ENCODE data around the gene BCKDHB.

Gene BCKDHB

GRCh38 chr6:80227545-80228105, 121.2 kb downstream of the BCKDHB start:
- Histone ChIP-seq H3K4me3 (ENCODE audit: low read depth, low read length) (no peak overlapping the region), H3K4me1 (ENCODE audit: control insufficient read depth in 1 of 2, insufficient read depth in 2 of 2, low read length in 2 of 2) (no peaks in the 10 kb centered on the region)
- DNase-seq, result no peak

GRCh38 chr6:80233262-80233661, 126.8 kb downstream of the BCKDHB start:
- no peaks in the 10 kb centered on the region for H3K79me2 ChIP-seq (ENCODE audit: control insufficient read depth, insufficient read depth, low read length, poor library complexity)
- H3K9ac ChIP-seq (ENCODE audit: low read length), result no peak overlapping the region
- H3K14ac ChIP-seq (ENCODE audit: low read length), result no peak overlapping the region
- H2BK5ac ChIP-seq (ENCODE audit: low read depth, low read length, poor library complexity), result no peak overlapping the region
- no peaks in the 10 kb centered on the region for H3K9me3 ChIP-seq (ENCODE audit: insufficient read depth, low read depth, low read length)
- no peak overlapping the region for H4K91ac ChIP-seq (ENCODE audit: low read depth, low read length)
- WGBS (ENCODE audit: extremely low coverage, insufficient coverage, insufficient read length), result no CpG with 5 or more reads among the region's 1 CpG
- no peak overlapping the region for H2BK12ac ChIP-seq (ENCODE audit: low read length)
- H2AFZ ChIP-seq (ENCODE audit: insufficient read depth, low read length, poor library complexity), result no peak overlapping the region
- no peaks in the 10 kb centered on the region for H3K79me1 ChIP-seq (ENCODE audit: low read length)
- no peak overlapping the region for H4K8ac ChIP-seq (ENCODE audit: low read depth, low read length)
- no peak overlapping the region for H3K23ac ChIP-seq (ENCODE audit: low read length)
- H3K27ac ChIP-seq (ENCODE audit: low read depth, low read length), result no peak overlapping the region
- H3K4me3 ChIP-seq (ENCODE audit: low read depth, low read length), result no peak overlapping the region
- H2BK120ac ChIP-seq (ENCODE audit: insufficient read depth, low read length, poor library complexity), result no peak overlapping the region
- no peak overlapping the region for H3K4ac ChIP-seq (ENCODE audit: low read depth, low read length)
- no peaks in the 10 kb centered on the region for H3K4me1 ChIP-seq (ENCODE audit: control insufficient read depth in 1 of 2, insufficient read depth in 2 of 2, low read length in 2 of 2)
- H3K18ac ChIP-seq (ENCODE audit: low read length), result no peak overlapping the region
- H2AK5ac ChIP-seq (ENCODE audit: low read length), result no peak overlapping the region
- DNase-seq, result no peak
- H3K36me3 ChIP-seq (ENCODE audit: control insufficient read depth in 1 of 2, insufficient read depth in 2 of 2, low read length in 2 of 2), result peaks cover 0 to 3% of the 10 kb centered on the region in 2 experiments
- H3K4me2 ChIP-seq (ENCODE audit: low read length), result no peak overlapping the region
- no peak overlapping the region for H4K12ac ChIP-seq (ENCODE audit: low read depth, low read length)
- H3K27me3 ChIP-seq (ENCODE audit: insufficient read depth, low read length), result no peaks in the 10 kb centered on the region

More at GRCh38 chr6:80227545-80228105, 121.2 kb downstream of the BCKDHB start:
- H3K23ac ChIP-seq (ENCODE audit: low read length), result no peak overlapping the region
- H3K36me3 ChIP-seq (ENCODE audit: control insufficient read depth in 1 of 2, insufficient read depth in 2 of 2, low read length in 2 of 2), result no peaks in the 10 kb centered on the region
- no peak overlapping the region for H4K91ac ChIP-seq (ENCODE audit: low read depth, low read length)
- no peak overlapping the region for H3K18ac ChIP-seq (ENCODE audit: low read length)
- H2BK12ac ChIP-seq (ENCODE audit: low read length), result no peak overlapping the region
- no peak overlapping the region for H3K9ac ChIP-seq (ENCODE audit: low read length)
- no peak overlapping the region for H3K4ac ChIP-seq (ENCODE audit: low read depth, low read length)
- no CpG with 5 or more reads among the region's 2 CpGs for WGBS (ENCODE audit: extremely low coverage, insufficient coverage, insufficient read length)
- H2BK5ac ChIP-seq (ENCODE audit: low read depth, low read length, poor library complexity), result no peak overlapping the region
- H4K8ac ChIP-seq (ENCODE audit: low read depth, low read length), result no peak overlapping the region
- no peak overlapping the region for H3K4me2 ChIP-seq (ENCODE audit: low read length)
- H3K27me3 ChIP-seq (ENCODE audit: insufficient read depth, low read length), result no peaks in the 10 kb centered on the region
- no peak overlapping the region for H4K12ac ChIP-seq (ENCODE audit: low read depth, low read length)
- no peaks in the 10 kb centered on the region for H3K9me3 ChIP-seq (ENCODE audit: insufficient read depth, low read depth, low read length)
- H3K79me1 ChIP-seq (ENCODE audit: low read length), result no peaks in the 10 kb centered on the region
- H2AFZ ChIP-seq (ENCODE audit: insufficient read depth, low read length, poor library complexity), result no peak overlapping the region
- no peak overlapping the region for H3K27ac ChIP-seq (ENCODE audit: low read depth, low read length)
- no peak overlapping the region for H3K14ac ChIP-seq (ENCODE audit: low read length)
- H3K79me2 ChIP-seq (ENCODE audit: control insufficient read depth, insufficient read depth, low read length, poor library complexity), result no peaks in the 10 kb centered on the region
- no peak overlapping the region for H2AK5ac ChIP-seq (ENCODE audit: low read length)
- H2BK120ac ChIP-seq (ENCODE audit: insufficient read depth, low read length, poor library complexity), result no peak overlapping the region

GRCh38 chr6:80233958-80234357, 127.5 kb downstream of the BCKDHB start:
- no peak overlapping the region for H2BK120ac ChIP-seq (ENCODE audit: insufficient read depth, low read length, poor library complexity)
- peaks cover 0 to 3% of the 10 kb centered on the region in 2 experiments for H3K36me3 ChIP-seq (ENCODE audit: control insufficient read depth in 1 of 2, insufficient read depth in 2 of 2, low read length in 2 of 2)
- no peak overlapping the region for H3K4me2 ChIP-seq (ENCODE audit: low read length)
- H4K12ac ChIP-seq (ENCODE audit: low read depth, low read length), result no peak overlapping the region
- H3K27ac ChIP-seq (ENCODE audit: low read depth, low read length), result no peak overlapping the region
- no peak overlapping the region for H3K4ac ChIP-seq (ENCODE audit: low read depth, low read length)
- no peak for DNase-seq
- H2AK5ac ChIP-seq (ENCODE audit: low read length), result no peak overlapping the region
- no peaks in the 10 kb centered on the region for H3K79me2 ChIP-seq (ENCODE audit: control insufficient read depth, insufficient read depth, low read length, poor library complexity)
- H2AFZ ChIP-seq (ENCODE audit: insufficient read depth, low read length, poor library complexity), result no peak overlapping the region
- no CpG with 5 or more reads among the region's 5 CpGs for WGBS (ENCODE audit: extremely low coverage, insufficient coverage, insufficient read length)
- H3K4me1 ChIP-seq (ENCODE audit: control insufficient read depth in 1 of 2, insufficient read depth in 2 of 2, low read length in 2 of 2), result no peaks in the 10 kb centered on the region
- no peak overlapping the region for H2BK5ac ChIP-seq (ENCODE audit: low read depth, low read length, poor library complexity)
- no peak overlapping the region for H2BK12ac ChIP-seq (ENCODE audit: low read length)
- H3K18ac ChIP-seq (ENCODE audit: low read length), result no peak overlapping the region
- no peak overlapping the region for H3K14ac ChIP-seq (ENCODE audit: low read length)
- no peak overlapping the region for H3K9ac ChIP-seq (ENCODE audit: low read length)
- no peak overlapping the region for H4K8ac ChIP-seq (ENCODE audit: low read depth, low read length)
- no peaks in the 10 kb centered on the region for H3K9me3 ChIP-seq (ENCODE audit: insufficient read depth, low read depth, low read length)
- no peak overlapping the region for H4K91ac ChIP-seq (ENCODE audit: low read depth, low read length)
- no peaks in the 10 kb centered on the region for H3K27me3 ChIP-seq (ENCODE audit: insufficient read depth, low read length)
- no peaks in the 10 kb centered on the region for H3K79me1 ChIP-seq (ENCODE audit: low read length)
- no peak overlapping the region for H3K4me3 ChIP-seq (ENCODE audit: low read depth, low read length)
- H3K23ac ChIP-seq (ENCODE audit: low read length), result no peak overlapping the region

- H3K9me3 ChIP-seq (ENCODE audit: insufficient read depth, low read depth, low read length), result no peaks in the 10 kb centered on the region
- H3K18ac ChIP-seq (ENCODE audit: low read length), result no peak overlapping the region
- no peak overlapping the region for H3K4me3 ChIP-seq (ENCODE audit: low read depth, low read length)
- H2BK120ac ChIP-seq (ENCODE audit: insufficient read depth, low read length, poor library complexity), result no peak overlapping the region
- no peak overlapping the region for H2AFZ ChIP-seq (ENCODE audit: insufficient read depth, low read length, poor library complexity)
- H2AK5ac ChIP-seq (ENCODE audit: low read length), result no peak overlapping the region
- H3K9ac ChIP-seq (ENCODE audit: low read length), result no peak overlapping the region
- no peak for DNase-seq
- no peak overlapping the region for H3K4ac ChIP-seq (ENCODE audit: low read depth, low read length)
- WGBS (ENCODE audit: extremely low coverage, insufficient coverage, insufficient read length), result no CpG with 5 or more reads among the region's 2 CpGs
- H4K12ac ChIP-seq (ENCODE audit: low read depth, low read length), result no peak overlapping the region
- H2BK12ac ChIP-seq (ENCODE audit: low read length), result no peak overlapping the region
- H4K8ac ChIP-seq (ENCODE audit: low read depth, low read length), result no peak overlapping the region
- H3K4me2 ChIP-seq (ENCODE audit: low read length), result no peak overlapping the region
- H4K91ac ChIP-seq (ENCODE audit: low read depth, low read length), result no peak overlapping the region
- no peak overlapping the region for H3K23ac ChIP-seq (ENCODE audit: low read length)
- no peaks in the 10 kb centered on the region for H3K79me2 ChIP-seq (ENCODE audit: control insufficient read depth, insufficient read depth, low read length, poor library complexity)
- H3K36me3 ChIP-seq (ENCODE audit: control insufficient read depth in 1 of 2, insufficient read depth in 2 of 2, low read length in 2 of 2), result peaks cover 0 to 3% of the 10 kb centered on the region in 2 experiments
- H3K27me3 ChIP-seq (ENCODE audit: insufficient read depth, low read length), result no peaks in the 10 kb centered on the region
- no peaks in the 10 kb centered on the region for H3K4me1 ChIP-seq (ENCODE audit: control insufficient read depth in 1 of 2, insufficient read depth in 2 of 2, low read length in 2 of 2)
- no peaks in the 10 kb centered on the region for H3K79me1 ChIP-seq (ENCODE audit: low read length)
- H2BK5ac ChIP-seq (ENCODE audit: low read depth, low read length, poor library complexity), result no peak overlapping the region
- H3K14ac ChIP-seq (ENCODE audit: low read length), result no peak overlapping the region
- no peak overlapping the region for H3K27ac ChIP-seq (ENCODE audit: low read depth, low read length)
Measured at GRCh38 chr6:80234401-80234800, 127.9 kb downstream of the BCKDHB start.
